ENCODE data around the gene PSME3. TPM values are rescaled to one million over a fixed set of nuclear protein-coding genes. Genes with fewer than 3 reads are reported as not detected.
"Not testable (repeated sequence)": the region's sequence is repeated elsewhere in the genome, so short reads cannot be mapped to it uniquely, and the experiment has no call there.

The PSME3 gene
- polyA plus RNA-seq, 3 donors: 97.6 to 99.2 (median 98.5) TPM

DNA sequence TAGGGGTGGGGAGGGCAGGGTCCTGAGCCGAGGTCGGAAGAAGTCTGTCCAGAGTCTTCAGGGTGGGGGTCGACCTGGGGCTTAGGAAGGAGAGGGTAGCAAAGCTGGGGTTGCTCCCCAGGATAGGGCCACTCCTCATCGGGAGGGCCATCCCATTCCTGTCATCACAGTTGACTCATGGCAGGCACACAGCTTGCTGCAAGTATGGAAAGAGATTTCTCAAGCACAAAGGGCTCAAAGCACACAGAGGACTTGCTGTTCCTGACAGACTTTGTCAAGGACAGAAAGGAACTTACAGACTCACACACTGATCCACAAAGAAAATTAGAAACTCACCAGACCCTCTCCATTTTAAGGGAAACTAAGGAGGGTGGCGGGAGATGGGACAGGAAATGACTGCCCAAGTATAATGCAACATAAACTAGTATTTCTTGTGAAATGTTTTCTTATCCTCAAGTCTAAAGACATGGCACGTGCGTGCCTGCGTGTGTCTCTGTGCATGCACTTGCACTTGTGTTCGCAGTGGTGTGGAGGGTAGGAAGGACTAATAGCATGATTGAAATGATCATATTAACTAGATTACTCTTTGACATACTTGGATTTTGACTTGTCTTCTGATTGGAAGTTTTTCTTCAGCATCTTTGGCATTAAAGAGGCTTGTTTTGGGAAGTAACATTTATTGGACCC lies 13.5 kb downstream of the PSME3 start:
- DNase-seq: no peak

DNA sequence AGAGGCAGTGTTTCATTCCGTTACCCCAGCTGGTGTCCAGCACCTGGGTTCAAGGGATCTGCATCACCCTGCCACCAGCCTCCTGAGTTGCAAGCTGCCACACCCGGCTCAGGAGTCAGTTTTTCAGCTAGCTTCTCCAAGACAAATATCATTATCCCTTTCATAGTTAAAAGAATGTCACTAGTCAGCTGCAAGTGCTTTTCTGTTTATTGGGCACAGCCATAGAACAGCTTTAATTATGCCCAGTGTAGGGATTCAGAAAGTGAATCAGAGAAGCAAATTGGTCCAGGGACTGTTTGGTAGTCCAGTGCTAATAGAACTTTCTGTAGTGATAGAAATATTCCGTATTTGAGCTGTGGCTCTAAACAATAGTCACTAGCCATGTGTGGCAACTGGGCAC lies 14.9 kb downstream of the PSME3 start:
- no peak for DNase-seq

DNA sequence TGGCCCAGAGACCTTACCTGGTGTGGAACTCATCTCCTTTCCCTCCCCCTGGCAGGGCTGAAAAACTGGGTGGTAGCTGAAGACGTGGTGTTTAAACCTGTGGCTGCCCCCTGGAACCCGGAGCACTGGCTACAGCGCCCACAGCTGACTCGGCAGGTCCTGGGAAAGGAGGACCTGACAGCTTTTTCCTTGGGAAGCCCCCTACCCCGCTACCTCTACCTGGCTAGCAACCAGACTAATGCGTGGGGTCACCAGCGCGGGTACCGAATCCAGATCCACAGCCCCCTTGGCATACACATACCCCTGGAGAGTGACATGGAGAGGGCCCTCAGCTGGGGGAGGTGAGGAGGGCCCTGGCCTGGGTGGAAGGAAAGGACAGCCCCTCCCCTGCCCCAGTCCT lies 15.8 kb downstream of the PSME3 start:
- DNase-seq: no peak

DNA sequence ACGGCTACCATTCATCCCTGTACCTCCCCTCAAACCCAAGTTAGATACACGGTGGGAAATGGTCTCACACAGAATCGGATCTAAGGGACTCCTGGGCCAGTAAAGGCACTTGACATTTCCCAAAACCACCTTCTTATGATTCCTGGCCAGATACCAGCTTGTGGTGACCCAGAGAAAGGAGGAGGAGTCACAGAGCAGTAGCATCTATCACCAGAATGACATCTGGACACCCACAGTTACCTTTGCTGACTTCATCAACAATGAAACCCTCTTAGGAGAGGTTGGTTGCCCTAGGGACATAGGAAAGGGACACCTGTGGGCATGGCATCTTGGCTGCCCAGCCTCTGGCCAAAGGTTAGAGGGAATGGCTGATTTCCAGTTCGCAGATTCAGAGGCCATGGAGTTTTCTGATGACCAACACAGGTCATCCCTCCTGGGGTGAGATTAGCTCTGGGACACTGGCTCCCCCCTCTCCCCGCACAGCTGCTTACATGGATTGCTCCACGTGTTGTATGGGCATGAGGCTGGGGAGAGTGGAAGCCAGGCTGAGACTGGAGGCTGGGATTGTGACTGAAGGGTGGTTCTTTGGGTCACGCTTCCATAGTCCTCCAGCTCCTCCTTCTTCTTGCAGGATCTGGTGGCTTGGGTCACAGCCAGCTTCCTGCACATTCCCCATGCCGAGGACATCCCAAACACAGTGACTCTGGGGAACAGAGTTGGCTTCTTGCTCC lies 16.4 kb downstream of the PSME3 start:
- no peak for DNase-seq

DNA sequence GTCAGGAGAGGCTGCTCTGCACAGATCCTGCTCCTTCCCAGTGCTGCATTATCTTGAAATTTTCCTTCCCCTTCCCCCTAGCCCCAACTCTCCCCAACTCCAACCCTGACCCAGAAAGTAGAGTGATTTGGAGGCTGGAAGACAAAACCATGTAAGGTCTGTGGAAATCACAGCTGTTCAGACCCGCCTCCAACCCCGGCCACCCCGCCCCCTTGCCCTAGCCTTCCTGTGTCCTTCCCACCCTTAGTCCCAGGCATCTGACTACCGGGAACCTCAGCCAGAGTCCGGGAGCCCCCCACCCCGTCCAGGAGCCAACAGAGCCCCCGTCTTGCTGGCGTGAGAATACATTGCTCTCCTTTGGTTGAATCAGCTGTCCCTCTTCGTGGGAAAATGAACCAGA lies 17.8 kb downstream of the PSME3 start, which contains the start of gene AOC3:
TSS of gene AOC3 (plus strand) at position 246 of the 400 bp plus-strand sequence. CDS start at position 391, 145 bp downstream.
- DNase-seq: no peak

DNA sequence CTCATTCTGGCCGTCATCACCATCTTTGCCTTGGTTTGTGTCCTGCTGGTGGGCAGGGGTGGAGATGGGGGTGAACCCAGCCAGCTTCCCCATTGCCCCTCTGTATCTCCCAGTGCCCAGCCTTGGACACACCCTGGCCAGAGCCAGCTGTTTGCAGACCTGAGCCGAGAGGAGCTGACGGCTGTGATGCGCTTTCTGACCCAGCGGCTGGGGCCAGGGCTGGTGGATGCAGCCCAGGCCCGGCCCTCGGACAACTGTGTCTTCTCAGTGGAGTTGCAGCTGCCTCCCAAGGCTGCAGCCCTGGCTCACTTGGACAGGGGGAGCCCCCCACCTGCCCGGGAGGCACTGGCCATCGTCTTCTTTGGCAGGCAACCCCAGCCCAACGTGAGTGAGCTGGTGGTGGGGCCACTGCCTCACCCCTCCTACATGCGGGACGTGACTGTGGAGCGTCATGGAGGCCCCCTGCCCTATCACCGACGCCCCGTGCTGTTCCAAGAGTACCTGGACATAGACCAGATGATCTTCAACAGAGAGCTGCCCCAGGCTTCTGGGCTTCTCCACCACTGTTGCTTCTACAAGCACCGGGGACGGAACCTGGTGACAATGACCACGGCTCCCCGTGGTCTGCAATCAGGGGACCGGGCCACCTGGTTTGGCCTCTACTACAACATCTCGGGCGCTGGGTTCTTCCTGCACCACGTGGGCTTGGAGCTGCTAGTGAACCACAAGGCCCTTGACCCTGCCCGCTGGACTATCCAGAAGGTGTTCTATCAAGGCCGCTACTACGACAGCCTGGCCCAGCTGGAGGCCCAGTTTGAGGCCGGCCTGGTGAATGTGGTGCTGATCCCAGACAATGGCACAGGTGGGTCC lies 18.4 kb downstream of the PSME3 start:
- DNase-seq: not testable (repeated sequence)

DNA sequence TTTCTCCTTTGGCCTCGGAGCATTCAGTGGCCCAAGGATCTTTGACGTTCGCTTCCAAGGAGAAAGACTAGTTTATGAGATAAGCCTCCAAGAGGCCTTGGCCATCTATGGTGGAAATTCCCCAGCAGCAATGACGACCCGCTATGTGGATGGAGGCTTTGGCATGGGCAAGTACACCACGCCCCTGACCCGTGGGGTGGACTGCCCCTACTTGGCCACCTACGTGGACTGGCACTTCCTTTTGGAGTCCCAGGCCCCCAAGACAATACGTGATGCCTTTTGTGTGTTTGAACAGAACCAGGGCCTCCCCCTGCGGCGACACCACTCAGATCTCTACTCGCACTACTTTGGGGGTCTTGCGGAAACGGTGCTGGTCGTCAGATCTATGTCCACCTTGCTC lies 19.2 kb downstream of the PSME3 start:
- no peak for DNase-seq

DNA sequence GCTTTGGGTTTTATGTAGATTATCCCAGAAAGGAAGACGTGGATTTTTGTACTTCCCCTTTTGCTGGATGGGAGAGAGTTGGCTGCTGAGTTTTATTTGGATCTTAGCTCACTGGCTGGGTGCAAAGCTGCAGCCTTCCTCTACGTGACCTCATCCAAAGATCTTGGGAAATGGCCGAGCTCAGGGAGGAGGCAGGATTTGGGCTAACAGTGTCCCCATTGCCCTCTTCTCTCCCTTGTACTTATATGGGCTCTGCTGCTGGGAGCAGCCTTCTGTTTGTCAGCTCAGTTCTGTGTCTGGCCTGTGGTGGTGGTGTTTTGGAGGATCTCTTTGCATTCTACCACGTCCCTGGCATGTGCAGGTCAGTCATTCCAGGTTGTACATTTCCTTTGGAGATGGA lies 19.8 kb downstream of the PSME3 start:
- DNase-seq: no peak

DNA sequence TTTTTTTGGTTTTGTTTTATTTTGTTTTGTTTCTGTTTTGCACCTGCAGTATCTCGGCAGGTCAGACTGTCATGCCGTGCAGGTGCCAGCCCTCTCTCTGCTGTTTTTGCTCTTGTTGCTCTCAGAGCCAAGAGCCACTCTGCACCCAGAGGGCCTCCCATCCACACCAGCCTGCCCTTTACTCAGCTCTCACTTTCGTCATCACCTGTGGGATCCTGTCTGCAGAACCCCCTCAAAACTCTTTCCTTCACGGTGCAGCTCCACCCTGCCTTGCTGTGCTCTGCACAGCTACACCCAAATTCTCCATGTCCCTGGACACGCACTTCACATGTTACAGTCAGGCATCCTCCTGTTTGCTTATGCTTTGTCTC lies 20.4 kb downstream of the PSME3 start:
- DNase-seq: no peak

DNA sequence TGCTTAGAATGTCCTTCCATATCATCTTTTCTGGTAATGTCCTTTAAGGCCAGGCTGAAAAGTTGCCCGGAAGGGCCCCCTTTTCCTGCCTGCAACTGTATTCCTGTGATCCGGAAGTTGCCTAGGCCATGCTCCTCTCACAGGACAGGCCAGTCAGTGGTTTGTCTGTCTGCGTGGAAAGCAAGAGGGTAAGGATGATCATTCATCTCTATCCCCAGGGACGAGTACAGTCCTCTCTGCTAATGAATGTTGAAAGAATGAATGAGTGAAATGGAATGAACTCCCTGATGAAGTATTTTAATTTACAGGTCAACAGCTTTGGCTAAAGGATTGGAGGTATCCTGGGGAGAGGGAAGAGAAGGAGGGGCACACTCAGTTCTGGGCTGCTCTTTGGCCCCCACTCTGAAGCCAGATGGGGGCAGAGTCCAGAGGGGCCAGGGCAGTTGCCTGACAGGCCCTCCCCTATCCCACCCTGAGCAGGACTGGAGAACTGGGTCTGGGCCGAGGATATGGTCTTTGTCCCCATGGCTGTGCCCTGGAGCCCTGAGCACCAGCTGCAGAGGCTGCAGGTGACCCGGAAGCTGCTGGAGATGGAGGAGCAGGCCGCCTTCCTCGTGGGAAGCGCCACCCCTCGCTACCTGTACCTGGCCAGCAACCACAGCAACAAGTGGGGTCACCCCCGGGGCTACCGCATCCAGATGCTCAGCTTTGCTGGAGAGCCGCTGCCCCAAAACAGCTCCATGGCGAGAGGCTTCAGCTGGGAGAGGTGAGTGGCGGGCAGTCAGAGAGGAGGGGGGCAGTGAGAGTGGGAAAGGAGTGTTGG lies 21.0 kb downstream of the PSME3 start:
- no peak for DNase-seq

DNA sequence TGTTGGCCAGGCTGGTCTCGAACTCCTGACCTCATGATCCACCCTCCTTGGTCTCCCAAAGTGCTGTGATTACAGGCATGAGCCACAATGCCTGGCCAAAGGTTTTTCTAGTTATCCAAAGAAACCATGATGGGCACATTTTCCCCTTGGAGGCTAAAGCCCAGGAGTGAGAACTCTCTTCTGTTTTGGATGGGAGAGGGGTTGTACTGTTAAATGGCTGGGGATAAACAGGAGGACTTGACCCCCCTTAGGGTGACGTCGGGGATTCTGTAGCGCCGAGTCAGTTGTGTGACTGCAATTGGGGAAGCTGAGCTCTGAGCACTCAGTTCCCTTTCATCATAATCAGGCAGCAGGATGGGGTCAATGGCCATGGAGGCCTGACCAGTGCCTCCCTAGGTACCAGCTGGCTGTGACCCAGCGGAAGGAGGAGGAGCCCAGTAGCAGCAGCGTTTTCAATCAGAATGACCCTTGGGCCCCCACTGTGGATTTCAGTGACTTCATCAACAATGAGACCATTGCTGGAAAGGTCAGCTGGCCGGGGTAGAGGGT lies 21.9 kb downstream of the PSME3 start:
- DNase-seq: no peak

DNA sequence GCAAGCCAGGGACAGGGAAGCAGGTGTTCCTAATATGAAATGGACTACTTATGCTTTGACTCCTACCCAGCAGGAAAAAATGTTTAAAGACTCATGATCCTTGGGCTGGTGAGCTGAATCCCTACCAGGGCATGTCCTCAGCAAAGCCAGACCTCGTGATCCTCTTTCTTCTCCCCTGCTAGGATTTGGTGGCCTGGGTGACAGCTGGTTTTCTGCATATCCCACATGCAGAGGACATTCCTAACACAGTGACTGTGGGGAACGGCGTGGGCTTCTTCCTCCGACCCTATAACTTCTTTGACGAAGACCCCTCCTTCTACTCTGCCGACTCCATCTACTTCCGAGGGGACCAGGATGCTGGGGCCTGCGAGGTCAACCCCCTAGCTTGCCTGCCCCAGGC lies 22.9 kb downstream of the PSME3 start:
- DNase-seq: not testable (repeated sequence)

DNA sequence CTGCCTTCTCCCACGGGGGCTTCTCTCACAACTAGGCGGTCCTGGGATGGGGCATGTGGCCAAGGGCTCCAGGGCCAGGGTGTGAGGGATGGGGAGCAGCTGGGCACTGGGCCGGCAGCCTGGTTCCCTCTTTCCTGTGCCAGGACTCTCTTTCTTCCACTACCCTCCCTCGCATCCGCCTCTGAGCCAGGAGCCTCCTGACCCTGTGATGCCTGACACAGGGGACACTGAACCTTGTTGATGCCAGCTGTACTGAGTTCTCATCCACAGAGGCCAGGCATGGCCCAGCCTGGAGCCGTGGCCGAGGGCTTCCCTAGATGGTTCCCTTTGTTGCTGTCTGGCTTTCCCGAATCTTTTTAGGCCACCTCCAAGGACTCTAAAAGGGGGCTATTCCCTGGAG lies 23.3 kb downstream of the PSME3 start:
- not testable (repeated sequence) for DNase-seq

DNA sequence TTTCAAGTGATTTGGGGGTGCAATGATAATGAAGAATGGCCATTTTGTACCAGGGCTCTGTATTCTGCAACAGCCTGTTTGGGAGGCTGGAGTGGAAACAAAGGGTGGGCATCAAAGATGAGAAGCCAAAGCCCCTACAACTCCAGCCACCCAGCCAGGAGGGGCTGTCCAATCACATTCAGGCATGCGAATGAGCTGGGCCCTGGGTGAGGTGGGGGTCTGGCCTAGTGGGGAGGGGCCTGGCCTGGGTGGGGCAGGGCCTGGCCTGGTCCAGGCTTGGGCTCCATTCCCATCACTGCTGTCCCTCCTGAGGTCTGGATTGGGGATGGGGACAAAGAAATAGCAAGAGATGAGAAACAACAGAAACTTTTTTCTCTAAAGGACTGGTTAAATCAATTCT lies 24.2 kb downstream of the PSME3 start:
- DNase-seq: no peak

DNA sequence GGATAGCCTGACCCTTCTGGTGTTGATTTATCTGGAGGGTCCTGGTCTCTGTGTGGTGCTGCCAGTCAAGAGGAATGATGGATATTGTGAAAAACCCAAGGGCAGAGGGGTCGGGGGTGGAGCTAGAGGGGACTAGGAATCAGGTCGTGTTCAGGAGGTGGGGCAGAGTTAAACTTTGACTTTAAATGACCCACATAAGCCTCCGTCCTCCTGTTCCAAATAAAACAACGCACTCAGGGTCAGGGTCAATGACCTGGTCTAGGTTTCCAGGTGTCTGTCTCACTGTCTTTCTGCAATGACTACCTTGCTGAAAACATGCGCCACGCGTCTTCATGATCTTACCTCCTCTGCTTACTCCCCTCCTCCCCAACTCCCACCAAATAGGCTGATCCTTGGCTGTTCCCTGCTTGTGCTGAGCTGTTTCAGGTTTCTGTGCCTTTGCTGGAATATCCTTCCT lies 32.5 kb downstream of the PSME3 start:
- DNase-seq: no peak

DNA sequence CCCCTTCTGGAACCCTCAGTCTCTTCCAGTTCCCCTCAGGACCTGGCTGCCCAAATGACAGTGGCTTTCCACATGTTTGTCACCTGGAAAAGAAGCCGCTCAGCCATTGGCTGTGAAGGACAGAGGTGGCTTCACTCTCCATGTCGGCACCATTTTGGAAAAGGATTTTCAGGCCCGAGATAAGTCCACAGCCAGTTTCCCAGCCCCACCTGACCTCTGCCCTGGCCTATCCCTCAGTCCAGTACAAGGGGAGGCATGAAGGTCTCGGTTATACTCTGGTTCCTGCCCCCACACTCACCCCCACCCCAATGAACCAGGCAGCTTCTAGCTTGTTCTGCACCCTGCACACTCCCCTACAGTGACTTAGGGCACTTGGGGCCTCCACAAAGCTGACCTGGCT lies 33.0 kb downstream of the PSME3 start:
- no peak for DNase-seq

DNA sequence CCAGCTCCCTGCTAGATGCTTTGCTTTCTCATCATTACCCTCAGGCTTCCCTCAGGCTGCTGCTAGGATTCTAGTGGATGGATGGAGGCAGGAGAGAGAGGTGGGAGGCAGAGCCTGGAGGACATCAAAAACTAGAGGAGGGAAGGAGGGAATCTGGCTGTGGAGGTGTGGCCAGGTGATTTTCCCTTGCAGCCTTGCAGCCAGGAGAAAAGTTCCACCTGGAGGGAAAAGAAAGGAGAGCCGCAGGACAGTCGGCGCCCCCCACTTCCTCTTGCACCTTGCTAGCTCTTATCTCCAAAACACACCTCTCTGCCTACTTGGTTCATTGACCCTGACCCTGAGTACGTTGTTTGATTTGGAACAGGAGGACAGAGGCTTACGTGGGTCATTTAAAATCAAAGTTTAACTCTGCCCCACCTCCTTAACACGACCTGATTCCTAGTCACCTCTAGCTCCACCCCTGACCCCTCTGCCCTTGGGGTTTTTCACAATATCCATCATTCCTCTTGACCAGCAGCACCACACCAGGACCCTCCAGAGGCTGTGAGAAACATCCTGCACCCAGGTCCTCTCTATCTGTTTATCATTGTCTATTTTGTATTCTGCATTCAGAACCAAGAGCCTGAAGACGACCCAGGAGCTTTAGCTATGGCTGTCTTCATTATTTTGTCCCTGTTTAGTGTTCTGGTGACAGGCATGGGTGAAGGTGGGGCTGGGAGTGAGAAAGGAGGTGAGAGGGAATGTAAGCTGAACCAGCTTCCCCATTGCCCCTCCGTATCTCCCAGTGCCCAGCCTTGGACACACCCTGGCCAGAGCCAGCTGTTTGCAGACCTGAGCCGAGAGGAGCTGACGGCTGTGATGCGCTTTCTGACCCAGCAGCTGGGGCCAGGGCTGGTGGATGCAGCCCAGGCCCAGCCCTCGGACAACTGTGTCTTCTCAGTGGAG lies 33.7 kb downstream of the PSME3 start:
- DNase-seq: no peak

DNA sequence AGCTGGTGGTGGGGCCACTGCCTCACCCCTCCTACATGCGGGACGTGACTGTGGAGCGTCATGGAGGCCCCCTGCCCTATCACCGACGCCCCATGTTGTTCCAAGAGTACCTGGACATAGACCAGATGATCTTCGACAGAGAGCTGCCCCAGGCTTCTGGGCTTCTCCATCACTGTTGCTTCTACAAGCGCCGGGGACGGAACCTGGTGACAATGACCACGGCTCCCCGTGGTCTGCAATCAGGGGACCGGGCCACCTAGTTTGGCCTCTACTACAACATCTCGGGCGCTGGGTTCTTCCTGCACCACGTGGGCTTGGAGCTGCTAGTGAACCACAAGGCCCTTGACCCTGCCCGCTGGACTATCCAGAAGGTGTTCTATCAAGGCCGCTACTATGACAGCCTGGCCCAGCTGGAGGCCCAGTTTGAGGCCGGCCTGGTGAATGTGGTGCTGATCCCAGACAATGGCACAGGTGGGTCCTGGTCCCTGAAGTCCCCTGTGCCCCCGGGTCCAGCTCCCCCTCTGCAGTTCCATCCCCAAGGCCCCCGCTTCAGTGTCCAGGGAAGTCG lies 34.6 kb downstream of the PSME3 start:
- DNase-seq: not testable (repeated sequence)

DNA sequence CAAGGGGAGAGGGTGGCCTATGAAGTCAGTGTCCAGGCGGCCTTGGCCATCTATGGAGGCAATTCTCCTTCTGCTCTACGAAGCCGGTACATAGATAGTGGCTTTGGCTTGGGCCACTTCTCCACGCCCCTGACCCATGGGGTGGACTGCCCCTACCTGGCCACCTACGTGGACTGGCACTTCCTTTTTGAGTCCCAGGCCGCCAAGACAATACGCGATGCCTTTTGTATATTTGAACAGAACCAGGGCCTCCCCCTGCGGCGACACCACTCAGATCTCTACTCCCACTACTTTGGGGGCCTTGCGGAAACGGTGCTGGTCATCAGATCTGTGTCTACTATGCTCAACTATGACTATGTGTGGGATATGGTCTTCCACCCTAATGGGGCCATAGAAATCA lies 35.1 kb downstream of the PSME3 start:
- DNase-seq: no peak

DNA sequence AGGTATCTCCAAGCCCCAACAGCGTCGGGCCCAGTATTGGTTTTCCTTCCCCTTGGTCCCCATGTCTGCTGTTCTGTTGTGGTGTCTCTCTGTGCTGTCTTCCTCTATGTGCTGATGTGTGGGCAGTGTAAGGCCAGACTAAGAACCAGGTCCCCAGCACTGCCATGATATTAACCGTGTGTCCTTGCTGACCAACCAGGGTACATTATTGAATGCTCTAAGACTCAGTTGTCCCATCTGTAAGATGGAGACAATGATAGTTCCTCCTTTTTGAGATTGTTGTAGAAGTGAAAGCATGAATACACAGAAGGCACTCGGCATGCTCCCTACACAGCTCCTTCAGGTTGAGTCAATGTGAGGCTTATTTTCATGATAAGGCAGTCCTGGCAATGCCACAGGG lies 38.5 kb downstream of the PSME3 start:
- DNase-seq: no peak
